Glomerular endothelial cell (primary cell): Measurements from ENCODE around the gene WDR86. TPM values are rescaled to one million over a fixed set of nuclear protein-coding genes. Genes with fewer than 3 reads are reported as not detected.

Experiments
- DNase-seq: peaks from one replicate; pipeline ENCODE4 v3.0.0-alpha.2; 2011; ENCODE audit warnings: low read depth, low spot score; ENCODE audit errors: extremely low read depth
- total RNA-seq: library from RNA; depleted of rRNA; stranded (reverse); fragments of >200 nt; gene quantifications from 2 replicates; pipeline ENCODE4 v1.2.3, GENCODE V29; 2015

The WDR86 gene
- total RNA-seq, 1 donor from 2014 or later = 4.3 TPM

DNA sequence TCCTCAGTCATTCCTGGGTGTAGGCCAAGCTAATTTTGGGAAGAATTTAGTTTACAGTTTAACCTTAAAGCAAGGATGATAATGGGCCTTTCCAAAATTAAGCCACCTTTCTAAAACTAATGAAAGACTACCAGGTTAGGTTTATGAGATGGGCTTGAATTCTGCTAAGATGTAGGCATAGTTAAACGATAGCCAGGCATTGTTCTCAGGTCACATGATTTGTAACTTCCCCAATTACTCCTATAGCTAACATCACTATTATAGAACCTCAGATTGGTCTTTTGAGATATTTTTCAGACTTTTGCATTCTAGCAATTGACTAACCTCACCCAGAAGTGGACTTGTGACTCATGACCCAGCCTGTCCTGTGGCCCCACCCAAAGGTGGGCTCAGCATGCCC lies 75.2 kb downstream of the WDR86 start:
- no peak for DNase-seq

Other genes with a start within 250 kb of the WDR86 start
- gene GBX1, start 242.3 kb downstream of the WDR86 start, total RNA-seq = not detected in 2 replicates
- not detected in 2 replicates for gene ASB10, start 222.8 kb downstream of the WDR86 start, total RNA-seq
- gene H2BK1, start 199.6 kb downstream of the WDR86 start, total RNA-seq = not detected in 2 replicates
- 58.3 and 59.3 TPM in 2 replicates for gene ABCF2, start 182.8 kb downstream of the WDR86 start, total RNA-seq
- gene CHPF2, start 177.6 kb downstream of the WDR86 start, total RNA-seq = 116 and 140 TPM in 2 replicates
- gene SMARCD3, start 161.3 kb downstream of the WDR86 start, total RNA-seq = 5.5 and 5.6 TPM in 2 replicates
- 39.6 and 42.1 TPM in 2 replicates for gene NUB1, start 68.2 kb downstream of the WDR86 start, total RNA-seq
- not detected in 2 replicates for gene CRYGN, start 30.1 kb upstream of the WDR86 start, total RNA-seq
- gene RHEB, start 109.9 kb upstream of the WDR86 start, total RNA-seq = 79.2 and 84.9 TPM in 2 replicates